ENCODE measurements around the gene C19orf67. TPM values are rescaled to one million over a fixed set of nuclear protein-coding genes. Genes with fewer than 3 reads are reported as not detected.
A peak's percentile ranks its signal among the peaks of the same experiment; 100 is the strongest.

The C19orf67 gene
- total RNA-seq, 2 donors from 2014 or later: not detected

GRCh38 chr19:14107581-14108461, 22.2 kb upstream of the C19orf67 start:
- peaks cover 2 to 6% of the 10 kb centered on the region in 2 donors for H3K36me3 ChIP-seq (replicated peaks in 1 of 2; ENCODE audit: insufficient read depth in 1 of 2, low read depth in 2 of 2)
- no peaks in the 10 kb centered on the region for H3K9me3 ChIP-seq
- ATAC-seq (peak; percentile 18), DNase-seq (no peak)
- WGBS, 2 donors: 80 to 90% methylated on average over 6 to 23 of the region's 23 CpGs
- no peak for TF ChIP-seq POLR2A (IDR thresholded peaks at IDR 0.05)
- TF ChIP-seq, protein P1, sequence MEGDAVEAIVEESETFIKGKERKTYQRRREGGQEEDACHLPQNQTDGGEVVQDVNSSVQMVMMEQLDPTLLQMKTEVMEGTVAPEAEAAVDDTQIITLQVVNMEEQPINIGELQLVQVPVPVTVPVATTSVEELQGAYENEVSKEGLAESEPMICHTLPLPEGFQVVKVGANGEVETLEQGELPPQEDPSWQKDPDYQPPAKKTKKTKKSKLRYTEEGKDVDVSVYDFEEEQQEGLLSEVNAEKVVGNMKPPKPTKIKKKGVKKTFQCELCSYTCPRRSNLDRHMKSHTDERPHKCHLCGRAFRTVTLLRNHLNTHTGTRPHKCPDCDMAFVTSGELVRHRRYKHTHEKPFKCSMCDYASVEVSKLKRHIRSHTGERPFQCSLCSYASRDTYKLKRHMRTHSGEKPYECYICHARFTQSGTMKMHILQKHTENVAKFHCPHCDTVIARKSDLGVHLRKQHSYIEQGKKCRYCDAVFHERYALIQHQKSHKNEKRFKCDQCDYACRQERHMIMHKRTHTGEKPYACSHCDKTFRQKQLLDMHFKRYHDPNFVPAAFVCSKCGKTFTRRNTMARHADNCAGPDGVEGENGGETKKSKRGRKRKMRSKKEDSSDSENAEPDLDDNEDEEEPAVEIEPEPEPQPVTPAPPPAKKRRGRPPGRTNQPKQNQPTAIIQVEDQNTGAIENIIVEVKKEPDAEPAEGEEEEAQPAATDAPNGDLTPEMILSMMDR (IDR thresholded peaks at IDR 0.05): no peak
- intact Hi-C loops (cut with DNase I): no loop called here
- H3K27ac ChIP-seq: no peak overlapping the region
- H3K4me3 ChIP-seq: no peak overlapping the region
- peaks cover 6% of the 10 kb centered on the region for H3K4me1 ChIP-seq
- H3K27me3 ChIP-seq: no peaks in the 10 kb centered on the region

DNA sequence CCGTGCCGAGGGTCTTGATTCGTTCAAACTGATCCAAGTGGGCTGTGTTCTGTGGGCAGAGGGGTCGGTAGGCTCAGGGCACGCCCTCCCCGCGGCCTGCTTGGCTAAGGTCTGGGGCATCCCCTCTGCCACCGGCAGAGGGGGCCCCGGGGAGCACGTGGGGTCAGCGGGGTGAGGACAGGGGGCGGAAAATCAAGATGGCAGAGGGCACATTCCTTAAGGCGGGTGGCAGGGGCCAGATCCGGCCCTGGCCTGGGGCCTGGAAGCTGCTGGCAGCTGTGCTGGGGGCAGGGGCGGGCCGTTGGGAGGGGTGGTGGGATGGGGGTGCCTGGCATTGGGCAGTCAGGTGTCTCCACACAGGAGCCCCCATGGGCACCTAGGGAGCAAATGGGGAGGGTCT, 21.3 kb upstream of the C19orf67 start:
- intact Hi-C loops (cut with DNase I): no loop called here
- 86% methylated on average over 9 of the region's 16 CpGs; no CpG with 5 or more reads in 1 of the 2 donors for WGBS, 2 donors
- TF ChIP-seq POLR2A (IDR thresholded peaks at IDR 0.05): no peak
- TF ChIP-seq, protein P1 (IDR thresholded peaks at IDR 0.05): no peak
- peaks cover 2 to 6% of the 10 kb centered on the region in 2 donors for H3K36me3 ChIP-seq (replicated peaks in 1 of 2; ENCODE audit: insufficient read depth in 1 of 2, low read depth in 2 of 2)
- no peaks in the 10 kb centered on the region for H3K27me3 ChIP-seq
- H3K4me1 ChIP-seq: no peaks in the 10 kb centered on the region
- H3K9me3 ChIP-seq: no peaks in the 10 kb centered on the region
- H3K27ac ChIP-seq: no peak overlapping the region
- H3K4me3 ChIP-seq: no peak overlapping the region
- DNase-seq (no peak), ATAC-seq (no peak)

GRCh38 chr19:14105680-14106079, 20.1 kb upstream of the C19orf67 start:
- Histone ChIP-seq H3K4me1 (no peaks in the 10 kb centered on the region), H3K27ac (no peak overlapping the region), H3K4me3 (no peak overlapping the region), H3K27me3 (no peaks in the 10 kb centered on the region), H3K9me3 (no peaks in the 10 kb centered on the region), H3K36me3 (replicated peaks in 1 of 2; ENCODE audit: insufficient read depth in 1 of 2, low read depth in 2 of 2) (peaks cover 2 to 6% of the 10 kb centered on the region in 2 donors)
- TF ChIP-seq POLR2A (IDR thresholded peaks at IDR 0.05): no peak
- TF ChIP-seq, protein P1 (IDR thresholded peaks at IDR 0.05): no peak
- WGBS, 2 donors: 91 to 95% methylated on average over 6 to 8 of the region's 8 CpGs
- DNase-seq (no peak), ATAC-seq (no peak)
- intact Hi-C loops (cut with DNase I): no loop called here

DNA sequence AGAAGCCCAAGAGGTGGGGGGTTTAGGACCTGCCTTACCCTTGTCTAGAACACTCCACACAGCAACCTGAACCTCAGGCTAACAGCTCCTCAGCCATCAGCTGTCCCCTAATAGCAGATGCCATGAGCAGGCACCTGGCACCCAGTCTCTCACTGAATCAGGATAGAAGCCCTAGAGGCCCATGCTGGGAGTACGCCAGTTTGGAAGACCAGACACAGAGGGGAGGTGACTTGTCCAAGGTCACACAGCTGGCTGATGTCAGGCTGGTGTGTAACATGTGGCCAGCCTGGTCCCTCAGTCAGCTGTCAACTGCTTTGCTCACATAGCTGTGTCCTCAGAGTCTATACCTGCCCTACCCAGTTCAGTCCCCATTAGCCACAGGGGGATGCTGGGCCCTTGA, 17.7 kb upstream of the C19orf67 start:
- no peak for ATAC-seq
- no peaks in the 10 kb centered on the region for H3K4me1 ChIP-seq
- no peaks in the 10 kb centered on the region for H3K27me3 ChIP-seq
- intact Hi-C loops (cut with DNase I): no loop called here
- H3K9me3 ChIP-seq: no peaks in the 10 kb centered on the region
- no peak overlapping the region for H3K27ac ChIP-seq
- peaks cover 2 to 6% of the 10 kb centered on the region in 2 donors for H3K36me3 ChIP-seq (replicated peaks in 1 of 2; ENCODE audit: insufficient read depth in 1 of 2, low read depth in 2 of 2)
- 93% methylated on average over 1 of the region's 1 CpG; no CpG with 5 or more reads in 1 of the 2 donors for WGBS, 2 donors
- TF ChIP-seq POLR2A (IDR thresholded peaks at IDR 0.05): no peak
- TF ChIP-seq, protein P1 (IDR thresholded peaks at IDR 0.05): no peak
- no peak overlapping the region for H3K4me3 ChIP-seq
- no peak for DNase-seq

Data from body of pancreas (tissue), 4 donors.